Breast epithelium (tissue), 3 donors: ENCODE measurements around the gene EN2.

Experiments used
- POLR2A ChIP-seq: fragments of 450-650 bp; IDR thresholded peaks from one replicate; pipeline ENCODE4 v1.6.1; 2016; ENCODE audit warnings: antibody characterized with exemption, mild to moderate bottlenecking, moderate library complexity
- POLR2AphosphoS5 ChIP-seq, 3 donors: sonication (generic); formaldehyde crosslinking; IDR thresholded peaks; one replicate each; pipeline ENCODE4 v1.6.1; 2017; ENCODE audit warnings: antibody characterized with exemption in 3 of 3
- TF ChIP-seq, protein P1 (sequence below), 3 donors: fragments of 450-650 bp; IDR thresholded peaks; one replicate each; pipeline ENCODE4 v1.5.1; 2016 to 2017; ENCODE audit warnings: antibody characterized with exemption in 3 of 3, mild to moderate bottlenecking in 3 of 3, moderate library complexity in 3 of 3

DNA sequence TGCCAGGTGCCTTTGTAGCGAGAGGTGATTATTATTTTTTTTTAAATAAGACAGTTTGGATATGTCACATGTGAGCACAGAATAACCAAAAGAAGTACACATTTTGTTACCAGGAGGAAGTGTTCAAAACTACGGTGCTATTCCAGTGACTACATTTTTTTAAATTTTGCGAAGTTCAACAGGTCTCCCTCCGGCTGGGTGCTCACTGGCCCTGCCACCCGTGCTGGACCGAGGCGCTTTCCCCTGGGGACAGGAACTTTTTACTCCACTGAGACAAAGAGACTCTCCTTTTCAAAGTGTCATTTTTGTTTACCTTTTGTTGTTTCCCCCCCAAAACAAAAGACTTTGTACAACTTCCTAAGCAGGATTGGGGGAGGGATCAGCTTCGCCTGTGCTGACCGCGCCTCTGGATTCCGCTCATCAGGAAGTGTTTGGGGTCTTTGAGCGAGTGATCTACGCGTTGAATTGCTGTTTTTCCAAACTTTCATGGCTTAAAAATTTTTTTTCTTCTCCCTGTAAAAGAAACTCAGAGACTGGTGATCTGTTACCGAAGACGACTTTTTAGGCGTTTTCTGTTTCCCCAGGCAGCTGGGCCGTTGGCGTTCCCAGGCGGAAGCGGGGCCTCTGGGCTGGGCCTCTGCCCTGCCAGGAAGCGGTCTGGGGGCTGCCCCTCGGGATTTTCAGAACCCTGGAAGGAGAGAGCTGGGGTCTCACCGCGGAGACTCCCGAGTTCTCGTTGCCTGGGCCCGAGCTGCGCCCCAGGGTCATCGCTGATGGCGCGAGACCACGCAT lies 7.2 kb downstream of the EN2 start:
- TF ChIP-seq, protein P1, sequence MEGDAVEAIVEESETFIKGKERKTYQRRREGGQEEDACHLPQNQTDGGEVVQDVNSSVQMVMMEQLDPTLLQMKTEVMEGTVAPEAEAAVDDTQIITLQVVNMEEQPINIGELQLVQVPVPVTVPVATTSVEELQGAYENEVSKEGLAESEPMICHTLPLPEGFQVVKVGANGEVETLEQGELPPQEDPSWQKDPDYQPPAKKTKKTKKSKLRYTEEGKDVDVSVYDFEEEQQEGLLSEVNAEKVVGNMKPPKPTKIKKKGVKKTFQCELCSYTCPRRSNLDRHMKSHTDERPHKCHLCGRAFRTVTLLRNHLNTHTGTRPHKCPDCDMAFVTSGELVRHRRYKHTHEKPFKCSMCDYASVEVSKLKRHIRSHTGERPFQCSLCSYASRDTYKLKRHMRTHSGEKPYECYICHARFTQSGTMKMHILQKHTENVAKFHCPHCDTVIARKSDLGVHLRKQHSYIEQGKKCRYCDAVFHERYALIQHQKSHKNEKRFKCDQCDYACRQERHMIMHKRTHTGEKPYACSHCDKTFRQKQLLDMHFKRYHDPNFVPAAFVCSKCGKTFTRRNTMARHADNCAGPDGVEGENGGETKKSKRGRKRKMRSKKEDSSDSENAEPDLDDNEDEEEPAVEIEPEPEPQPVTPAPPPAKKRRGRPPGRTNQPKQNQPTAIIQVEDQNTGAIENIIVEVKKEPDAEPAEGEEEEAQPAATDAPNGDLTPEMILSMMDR (IDR thresholded peaks at IDR 0.05), result no peak
- no peak for TF ChIP-seq POLR2AphosphoS5 (IDR thresholded peaks at IDR 0.05)
- TF ChIP-seq POLR2A, result no peak
